CD1c-positive myeloid dendritic cell (primary cell): ENCODE results near the gene TYW1B.
"Not testable (repeated sequence)": the region's sequence is repeated elsewhere in the genome, so short reads cannot be mapped to it uniquely, and the experiment has no call there.

Source experiments
- DNase-seq: peaks from one replicate; pipeline ENCODE4 v3.0.0-alpha.2; 2016; ENCODE audit errors: extremely low spot score

Gene TYW1B

DNA sequence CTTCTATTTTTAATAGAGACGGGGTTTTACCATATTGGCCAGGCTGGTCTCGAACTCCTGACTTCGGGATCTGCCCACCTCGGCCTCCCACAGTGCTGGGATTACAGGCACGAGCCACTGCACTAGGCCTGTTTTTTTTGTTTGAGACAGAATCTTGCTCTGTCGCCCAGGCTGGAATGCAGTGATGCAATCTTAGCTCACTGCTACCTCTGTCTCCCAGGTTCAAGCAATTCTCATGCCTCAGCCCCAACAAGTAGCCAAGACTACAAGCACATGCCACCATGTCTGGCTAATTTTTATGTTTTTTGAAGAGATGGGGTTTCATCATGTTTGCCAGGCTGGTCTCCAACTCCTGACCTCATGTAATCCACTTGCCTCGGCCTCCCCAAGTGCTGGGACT is 73.7 kb downstream of the TYW1B start:
- no peak for DNase-seq

DNA sequence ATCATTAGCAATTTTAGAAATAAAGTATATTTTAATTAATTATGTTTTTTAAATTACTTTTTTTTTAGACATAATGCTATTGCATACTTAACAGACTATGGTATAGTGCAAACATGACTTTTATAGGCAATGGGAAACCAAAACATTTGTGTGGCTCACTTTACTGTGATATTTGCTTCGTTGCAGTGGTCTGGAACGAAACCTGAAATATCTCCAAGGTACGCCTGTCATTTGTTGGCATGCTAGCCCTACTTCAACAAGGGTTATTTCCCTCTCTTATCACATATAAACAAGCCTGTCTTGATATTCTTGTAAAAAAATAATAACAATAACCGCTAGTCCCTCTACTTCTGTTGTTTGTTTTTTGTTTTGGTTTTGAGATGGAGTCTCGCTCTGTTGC is 74.2 kb downstream of the TYW1B start:
- DNase-seq = no peak

DNA sequence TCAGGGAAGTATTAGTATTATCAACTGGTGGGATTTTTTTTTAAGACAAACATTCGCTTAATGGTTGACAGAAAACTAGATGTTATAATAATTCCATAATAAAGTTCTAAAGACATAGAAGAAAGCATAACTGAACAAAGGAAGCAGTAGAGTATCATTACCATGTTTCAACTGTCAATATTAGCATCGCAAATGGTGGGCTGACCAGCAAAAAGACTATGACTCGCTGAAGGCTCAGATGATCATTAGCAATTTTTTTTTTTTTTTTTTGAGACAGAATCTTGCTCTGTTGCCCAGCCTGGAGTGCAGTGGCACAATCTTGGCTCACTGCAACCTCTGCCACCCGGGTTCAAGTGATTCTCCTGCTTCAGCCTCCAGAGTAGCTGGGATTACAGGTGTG is 74.8 kb downstream of the TYW1B start:
- not testable (repeated sequence) for DNase-seq

DNA sequence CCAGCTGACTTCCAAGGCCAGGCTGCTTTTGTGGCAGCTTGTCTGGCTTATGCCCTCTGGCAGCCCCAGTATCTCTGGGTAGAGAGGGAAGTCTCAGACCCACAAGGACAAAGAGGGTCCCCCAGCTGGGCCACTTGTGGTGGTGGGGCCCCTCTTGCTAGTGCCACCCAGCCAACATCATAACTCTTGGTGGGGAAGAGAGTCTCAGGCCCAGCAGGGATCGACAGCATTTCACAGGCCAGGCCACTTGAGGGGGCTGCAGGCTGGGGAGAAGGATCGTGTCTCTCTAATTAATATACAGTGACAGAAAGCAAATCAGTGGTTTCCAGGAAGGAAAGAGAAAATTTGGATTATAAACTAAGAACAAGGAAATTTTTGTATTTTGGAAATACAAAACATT is 76.0 kb downstream of the TYW1B start:
- no peak for DNase-seq

DNA sequence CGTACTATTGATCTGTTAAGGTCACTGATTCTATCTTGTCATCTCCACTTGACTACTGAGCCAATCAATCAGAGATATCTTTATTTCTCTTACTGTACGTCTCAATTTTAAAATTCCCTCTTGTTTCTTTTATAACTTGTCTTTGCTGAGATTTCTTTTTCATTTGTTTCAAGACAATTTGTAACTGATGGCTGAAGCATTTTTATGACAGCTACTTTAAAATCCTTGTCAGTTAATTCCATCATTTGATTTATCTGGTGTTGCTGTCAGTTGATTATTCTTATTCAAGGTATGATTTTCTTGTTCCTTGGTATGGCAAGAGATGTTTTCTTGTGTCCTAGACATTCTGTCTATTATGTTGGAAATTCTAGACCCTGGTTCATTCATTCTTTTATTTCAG is 76.6 kb downstream of the TYW1B start:
- no peak for DNase-seq

DNA sequence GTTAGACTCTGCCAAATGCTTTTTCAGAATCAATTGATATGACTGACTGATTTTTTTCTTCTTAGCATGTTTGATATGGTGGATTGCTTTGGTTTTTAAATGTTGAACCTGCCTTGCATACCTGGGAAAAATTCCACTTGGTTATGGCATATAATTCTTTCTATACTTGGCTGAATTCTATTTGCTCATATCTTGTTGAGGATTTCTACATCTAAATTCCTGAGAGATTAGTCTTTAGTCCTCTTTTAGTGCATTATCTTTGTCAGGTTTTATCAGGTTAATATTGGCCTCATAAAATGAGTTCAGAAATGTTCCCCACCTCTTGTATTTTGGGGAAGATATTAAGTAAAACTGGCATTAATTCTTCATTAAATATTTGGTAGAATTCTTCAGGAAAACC is 79.4 kb downstream of the TYW1B start:
- DNase-seq = not testable (repeated sequence)

DNA sequence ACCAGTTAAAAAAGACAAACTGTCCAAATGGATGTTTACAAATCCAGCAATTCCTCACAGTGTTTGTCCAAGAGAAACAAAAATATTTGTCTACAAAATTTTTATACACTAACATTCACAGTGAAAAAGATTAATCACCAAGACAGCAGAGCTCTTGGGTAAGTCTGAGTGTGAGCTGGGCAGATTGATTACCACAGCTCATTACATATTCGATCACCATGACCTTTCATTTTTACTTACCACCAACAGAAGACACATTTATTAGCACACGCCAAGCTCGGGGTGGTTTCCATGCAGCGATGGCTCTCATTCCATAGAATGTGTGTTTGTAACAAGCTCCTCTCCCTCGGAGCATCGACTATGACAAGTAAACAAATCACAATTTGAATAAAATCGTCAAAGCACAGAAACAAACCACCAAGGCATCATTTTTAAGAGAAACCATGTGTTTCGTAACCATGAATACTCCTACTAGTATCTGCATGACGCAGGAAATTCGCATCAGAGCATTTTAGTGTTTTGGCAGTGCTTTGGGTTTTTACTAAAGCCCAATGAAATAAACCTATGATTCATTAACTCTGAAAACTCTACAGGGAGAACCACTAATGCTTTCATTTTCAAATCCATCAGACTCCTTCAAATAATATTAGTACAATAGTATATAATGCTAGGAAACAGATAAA is 83.6 kb downstream of the TYW1B start:
- DNase-seq = not testable (repeated sequence)

DNA sequence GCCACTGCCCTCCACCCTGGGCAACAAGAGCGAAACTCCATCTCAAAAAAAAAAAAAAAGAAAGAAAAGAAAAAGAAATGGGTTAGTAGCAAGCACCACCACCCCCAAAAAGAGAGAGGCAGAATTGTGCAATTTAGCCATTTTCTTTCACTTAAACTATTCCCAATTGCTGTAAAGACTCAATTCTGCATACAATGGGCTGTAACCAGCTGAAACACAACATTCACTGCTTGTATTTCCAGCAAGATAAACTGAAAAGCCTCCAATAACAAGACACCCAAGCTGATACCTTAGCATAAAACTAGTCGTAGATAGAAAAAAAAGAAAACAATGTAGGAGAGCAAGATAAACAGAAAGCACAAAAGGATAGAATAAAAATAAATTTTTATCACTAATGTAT is 84.2 kb downstream of the TYW1B start:
- not testable (repeated sequence) for DNase-seq

DNA sequence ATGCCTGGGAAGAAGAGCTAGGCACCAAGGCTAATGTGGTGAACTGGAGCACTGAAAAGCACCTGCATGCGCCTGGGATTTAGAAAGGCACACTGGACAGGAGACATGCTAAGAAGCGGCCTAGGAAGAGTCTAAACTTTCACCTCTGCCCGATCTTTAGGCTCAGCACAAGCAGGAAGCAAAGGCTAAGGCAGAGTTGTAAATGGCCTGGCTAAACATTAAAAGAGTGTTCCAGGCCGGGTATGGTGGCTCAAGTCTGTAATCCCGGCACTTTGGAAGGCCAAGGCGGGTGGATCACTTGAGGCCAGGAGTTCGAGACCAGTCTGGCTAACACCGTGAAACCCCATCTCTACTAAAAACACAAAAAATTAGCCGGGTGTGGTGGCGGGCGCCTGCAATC is 88.3 kb downstream of the TYW1B start:
- not testable (repeated sequence) for DNase-seq

DNA sequence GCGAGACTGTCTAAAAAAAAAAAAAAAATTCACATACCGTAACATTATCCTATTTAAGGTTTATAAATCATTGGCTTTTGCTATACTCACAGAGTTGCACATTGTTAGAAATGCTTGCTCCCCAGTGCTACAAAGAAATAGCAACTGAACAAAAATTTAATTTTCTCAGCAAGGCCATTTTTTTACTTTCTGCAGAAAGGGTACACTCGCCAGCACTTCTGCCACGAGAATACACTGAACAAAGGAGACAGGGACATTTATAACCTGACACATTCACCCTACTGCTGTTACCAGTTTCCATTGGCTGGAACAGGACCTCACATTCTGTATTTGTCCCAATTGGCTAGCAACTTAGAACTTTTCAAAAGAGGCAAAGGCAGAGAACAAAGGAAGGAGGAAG is 92.1 kb downstream of the TYW1B start:
- DNase-seq = not testable (repeated sequence)

DNA sequence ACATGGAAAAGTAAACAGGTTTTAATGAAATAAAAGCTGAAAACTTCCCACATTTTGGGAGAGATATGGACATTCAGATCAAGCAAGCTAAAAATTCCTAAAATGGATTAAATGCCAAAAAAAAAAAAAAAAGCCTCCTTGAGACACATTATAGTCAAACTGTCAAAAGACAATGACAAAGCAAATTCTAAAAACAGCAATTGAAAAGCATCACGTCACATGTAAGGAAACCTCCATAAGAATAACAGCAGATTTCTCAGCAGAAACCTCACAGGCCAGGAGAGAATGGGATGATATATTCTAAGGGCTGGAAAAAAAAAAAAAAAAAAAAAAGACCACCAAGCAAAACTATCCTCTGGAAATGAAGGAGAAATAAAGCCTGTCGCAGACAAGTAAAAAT is 97.2 kb downstream of the TYW1B start:
- not testable (repeated sequence) for DNase-seq

DNA sequence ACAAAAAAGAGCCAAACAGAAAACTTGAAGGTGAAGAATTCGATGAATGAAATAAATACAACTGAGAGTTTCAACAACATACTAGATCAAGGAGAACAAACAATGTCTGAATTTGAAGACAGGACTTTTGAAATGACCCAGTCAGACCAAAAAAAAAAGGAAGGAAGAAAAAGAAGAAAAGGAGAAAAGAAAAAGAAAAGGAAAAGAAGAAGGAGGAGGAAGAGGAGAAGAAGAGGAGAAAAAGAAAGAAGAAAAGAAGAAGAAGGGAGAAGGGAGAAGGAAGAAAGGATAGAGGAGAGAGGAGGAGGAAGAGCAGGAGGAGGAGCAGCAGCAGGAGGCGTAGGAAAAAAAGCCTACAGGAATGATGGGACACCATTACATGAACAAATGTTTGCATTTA is 97.6 kb downstream of the TYW1B start:
- DNase-seq = not testable (repeated sequence)

DNA sequence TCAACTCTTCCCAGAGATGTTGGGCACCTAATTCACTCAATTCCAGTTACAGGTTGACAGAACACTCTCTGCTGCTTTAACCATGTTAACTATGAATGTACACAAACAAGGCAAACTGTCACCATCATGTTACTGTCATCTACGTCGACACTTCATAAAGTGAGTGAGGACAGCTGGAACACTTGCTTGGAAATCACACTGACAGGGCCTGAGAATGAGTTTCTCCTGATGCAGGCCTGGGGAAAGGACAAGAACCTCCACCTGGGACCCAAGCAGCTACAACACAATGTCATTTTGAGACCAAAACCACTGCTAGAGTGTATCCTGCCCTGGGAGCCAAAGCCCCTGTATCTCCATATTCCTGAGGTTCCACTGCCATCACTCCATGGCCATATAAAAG is 98.9 kb downstream of the TYW1B start:
- not testable (repeated sequence) for DNase-seq

DNA sequence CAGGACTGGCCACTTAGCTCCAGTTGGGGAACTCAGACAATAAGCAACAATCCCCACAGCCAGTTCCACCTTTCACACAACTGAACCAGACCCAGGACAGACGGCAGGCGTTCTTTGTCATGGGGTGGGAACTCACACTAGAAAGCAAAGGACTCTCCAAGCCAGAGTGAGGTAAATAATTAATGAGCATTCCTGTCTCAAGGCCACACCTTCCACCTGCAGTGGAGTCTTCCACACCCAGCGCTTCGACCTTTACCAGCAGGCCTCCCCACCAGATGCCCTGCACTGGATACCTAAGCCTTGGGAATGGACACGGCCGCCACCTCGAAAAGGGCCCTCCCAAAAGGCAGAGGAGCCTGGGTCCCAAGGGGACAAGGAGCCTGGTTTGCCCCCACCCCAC is 105.3 kb downstream of the TYW1B start:
- DNase-seq = not testable (repeated sequence)

DNA sequence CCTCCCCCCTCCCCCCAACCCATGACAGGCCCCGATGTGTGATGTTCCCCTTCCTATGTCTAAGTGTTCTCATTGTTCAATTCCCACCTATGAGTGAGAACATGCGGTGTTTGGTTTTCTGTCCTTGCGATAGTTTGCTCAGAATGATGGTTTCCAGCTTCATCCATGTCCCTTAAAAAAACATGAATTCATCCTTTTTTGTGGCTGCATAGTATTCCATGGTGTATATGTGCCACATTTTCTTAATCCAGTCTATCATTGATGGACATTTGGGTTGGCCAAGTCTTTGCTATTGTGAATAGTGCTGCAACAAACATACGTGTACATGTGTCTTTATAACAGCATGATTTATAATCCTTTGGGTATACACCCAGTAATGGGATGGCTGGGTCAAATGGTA is 107.1 kb downstream of the TYW1B start:
- not testable (repeated sequence) for DNase-seq

DNA sequence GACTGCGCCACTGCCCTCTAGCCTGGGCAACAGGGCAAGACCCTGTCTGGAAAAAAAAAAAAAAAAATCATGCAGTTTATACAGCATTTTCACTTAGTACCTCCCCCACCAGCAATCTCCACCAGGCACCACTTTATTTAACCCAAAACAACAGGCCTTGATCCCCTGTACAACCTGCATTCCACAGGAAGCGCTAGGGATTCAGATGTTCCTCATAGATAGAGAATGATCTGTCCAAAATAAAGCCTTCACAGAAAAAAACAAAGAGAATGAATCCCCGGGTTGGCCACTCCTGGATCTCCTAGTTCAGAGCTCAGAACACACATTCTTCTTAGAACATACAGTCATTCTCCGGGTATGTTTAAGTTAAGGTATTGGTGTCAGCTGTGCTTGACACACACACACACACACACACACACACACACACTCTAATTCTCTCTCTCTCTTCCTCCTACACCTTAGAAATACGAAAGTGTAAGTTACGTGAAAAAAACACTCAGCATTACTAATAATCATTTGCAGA is 110.7 kb downstream of the TYW1B start:
- DNase-seq = not testable (repeated sequence)

DNA sequence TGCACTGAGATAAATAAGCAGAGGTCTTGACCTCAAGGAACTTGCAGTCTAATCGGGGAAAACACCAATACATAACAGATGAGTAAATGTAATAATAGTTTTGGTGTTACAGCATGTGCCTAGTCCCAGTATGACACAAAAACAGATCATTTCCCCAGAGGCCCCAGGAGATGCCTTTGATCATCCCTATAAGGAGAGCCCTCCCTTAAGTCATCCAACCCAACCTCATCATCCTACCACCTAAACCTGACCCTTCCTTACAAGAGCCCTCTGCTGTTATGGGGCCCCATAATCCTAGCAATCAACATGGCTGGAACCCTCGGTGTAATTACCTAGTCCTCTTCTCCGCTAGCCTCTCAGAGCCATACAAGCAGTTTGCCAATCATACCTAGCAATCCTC is 116.1 kb downstream of the TYW1B start:
- DNase-seq = not testable (repeated sequence)

DNA sequence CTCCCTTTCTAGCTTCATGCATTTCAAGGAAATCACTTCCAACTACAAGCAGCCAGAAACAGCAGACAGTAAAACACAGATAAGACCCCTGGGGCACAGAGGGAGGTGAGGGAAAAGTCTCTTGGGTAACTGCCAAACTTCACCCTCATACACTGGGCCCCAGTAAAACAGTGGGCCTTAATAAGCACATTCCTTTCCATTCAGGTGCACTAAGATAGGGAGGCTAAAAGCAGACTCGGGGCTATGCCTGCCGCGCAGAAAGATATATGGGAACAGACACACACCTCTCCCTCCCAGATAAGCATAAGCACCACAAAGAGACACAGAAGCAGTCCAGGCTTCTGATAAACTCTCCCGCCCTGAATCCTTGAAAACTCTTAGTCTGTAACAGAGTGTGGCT is 117.0 kb downstream of the TYW1B start:
- DNase-seq = no peak

DNA sequence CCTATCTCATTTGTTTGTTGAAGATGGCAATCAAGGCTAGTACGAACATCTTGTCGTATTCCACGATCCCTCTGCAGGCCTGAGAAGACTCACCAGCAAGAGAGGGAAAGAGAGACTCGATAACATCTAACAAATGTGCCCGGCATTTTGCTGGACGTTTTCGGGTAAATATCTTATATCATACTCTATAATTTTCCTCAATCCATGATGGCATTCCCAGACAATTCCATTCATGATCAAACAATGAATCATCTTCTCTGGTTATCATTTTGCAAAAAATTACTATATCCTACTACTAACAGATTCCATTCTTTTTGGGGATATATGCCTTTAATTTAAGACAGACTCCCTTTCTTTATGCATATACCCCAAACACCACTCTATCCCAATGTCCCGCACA is 118.1 kb downstream of the TYW1B start:
- DNase-seq = no peak

DNA sequence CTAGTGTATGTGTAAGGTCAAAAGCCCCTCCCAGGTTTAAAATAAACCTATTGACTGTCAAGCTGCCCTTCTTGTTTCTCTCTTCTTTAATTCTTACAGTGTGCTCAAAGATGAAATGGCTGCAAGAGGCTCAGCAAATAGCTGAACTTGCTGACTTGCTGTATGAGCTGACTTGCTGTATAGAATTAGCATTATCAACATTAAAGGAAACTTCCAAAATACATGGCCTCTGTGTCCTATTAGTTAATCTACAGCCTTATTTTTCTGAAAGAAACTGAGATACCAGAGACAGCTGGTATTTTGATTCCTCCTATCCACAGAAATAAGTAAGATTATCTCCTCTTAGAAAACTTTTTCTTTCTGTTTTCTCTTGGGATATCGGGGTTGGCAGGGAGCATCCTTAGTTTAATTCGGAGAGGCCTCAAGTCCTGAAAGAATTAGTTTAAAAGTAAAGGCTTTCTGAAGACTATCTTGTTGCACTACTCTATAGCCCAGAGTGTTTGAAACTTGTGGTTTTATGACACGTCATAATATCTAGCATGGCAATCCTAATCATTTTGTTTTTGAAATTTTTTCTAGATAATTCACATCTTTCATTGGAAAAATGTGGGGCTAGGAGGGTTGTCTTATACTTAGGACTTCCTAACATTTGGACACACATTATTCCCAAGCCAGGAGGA is 119.5 kb downstream of the TYW1B start:
- DNase-seq = not testable (repeated sequence)

DNA sequence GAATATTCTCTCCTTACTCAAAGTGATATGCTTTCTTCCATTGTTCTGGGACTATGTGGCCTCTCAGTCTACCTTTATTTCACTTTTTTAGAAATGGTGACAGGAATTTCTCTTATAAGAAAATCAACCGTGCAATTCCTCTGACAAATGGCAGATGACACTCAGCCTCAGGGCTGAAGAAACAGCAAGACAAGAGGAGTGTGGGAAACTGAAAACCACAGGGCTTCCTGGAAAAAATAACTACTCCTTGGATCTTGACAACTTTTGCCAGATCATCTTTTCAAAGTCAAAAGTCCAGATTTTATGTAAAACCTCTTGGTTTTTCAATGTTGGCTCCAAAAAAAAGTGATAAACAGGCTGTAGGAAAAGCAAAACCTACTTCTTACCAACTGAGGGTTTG is 121.5 kb downstream of the TYW1B start:
- no peak for DNase-seq

DNA sequence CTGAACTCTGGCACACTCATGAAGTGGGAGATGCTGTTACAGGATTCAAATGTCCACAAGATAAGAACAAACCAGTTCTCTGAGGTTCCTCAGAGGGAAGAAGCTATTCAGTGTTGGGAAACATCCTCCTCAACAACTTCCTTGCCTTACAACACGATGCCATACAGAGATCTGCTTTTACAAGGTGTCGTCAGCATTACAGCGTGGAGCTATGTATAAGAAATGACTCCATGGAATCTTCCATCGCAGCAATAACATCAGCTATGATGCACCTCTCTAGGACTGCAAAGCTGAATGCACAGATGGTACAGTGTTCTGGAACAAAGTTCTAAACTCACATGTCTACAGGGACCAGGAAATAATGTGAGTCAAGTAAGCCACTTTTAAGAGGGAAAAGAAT is 122.3 kb downstream of the TYW1B start:
- peak; percentile 9 for DNase-seq

DNA sequence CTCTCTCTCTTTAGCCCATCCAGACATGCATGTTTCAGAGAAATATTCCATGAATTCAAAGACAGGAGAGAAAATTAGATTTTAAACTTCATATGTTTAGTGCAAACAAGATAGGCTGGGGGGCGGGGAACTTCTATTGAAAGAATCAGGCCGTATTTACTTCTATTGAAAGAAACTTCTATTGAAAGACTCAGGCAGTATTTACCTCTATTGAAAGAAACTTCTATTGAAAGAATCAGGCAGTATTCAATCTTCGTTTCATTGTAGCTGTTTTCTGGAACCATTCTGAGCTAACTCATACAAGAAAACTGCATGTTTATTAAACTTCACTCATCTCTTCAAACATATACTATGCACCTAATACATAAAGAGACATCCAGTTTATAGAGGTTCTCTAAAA is 123.1 kb downstream of the TYW1B start:
- DNase-seq = no peak
